ENCODE measurements around the gene VSX1. TPM values are rescaled to one million over a fixed set of nuclear protein-coding genes. Genes with fewer than 3 reads are reported as not detected.

VSX1 gene
- polyA plus RNA-seq, 1 donor (not counting 4 experiments of a cell fraction or from before 2014, with no cell fraction given) = not detected

GRCh38 chr20:25033265-25033923, 48.5 kb downstream of the VSX1 start:
- Histone ChIP-seq H2AFZ (ENCODE audit: control insufficient read depth, low read length) (no peak overlapping the region), H4K20me1 (ENCODE audit: control insufficient read depth, extremely low read depth, insufficient read depth, low read length) (no peaks in the 10 kb centered on the region), H3K27ac (ENCODE audit: control insufficient read depth, insufficient read depth, low read length) (no peak overlapping the region), H3K36me3 (ENCODE audit: control insufficient read depth in 2 of 2, extremely low read depth in 1 of 2, insufficient read depth in 2 of 2, low read length in 2 of 2) (no peaks in the 10 kb centered on the region), H3K4me1 (ENCODE audit: control insufficient read depth, extremely low read depth, insufficient read depth, low read length) (peaks cover 6% of the 10 kb centered on the region), H3K4me2 (ENCODE audit: control insufficient read depth, extremely low read depth, insufficient read depth, low read depth, low read length) (no peak overlapping the region), H3K9ac (ENCODE audit: control insufficient read depth, extremely low read depth, insufficient read depth, low read length) (no peak overlapping the region), H3K9me3 (ENCODE audit: control insufficient read depth, low read depth, low read length) (no peaks in the 10 kb centered on the region), H3K9me1 (ENCODE audit: control insufficient read depth, extremely low read depth, insufficient read depth, low read length) (no peaks in the 10 kb centered on the region), H3K79me2 (ENCODE audit: control insufficient read depth, insufficient read depth, low read length) (no peaks in the 10 kb centered on the region), H3K4me3 (ENCODE audit: control insufficient read depth in 2 of 3, extremely low read depth in 1 of 3, insufficient read depth in 2 of 3, low read depth in 1 of 3, low read length in 3 of 3) (no peak overlapping the region), H3K27me3 (ENCODE audit: control insufficient read depth, extremely low read depth, insufficient read depth, low read length) (peaks cover 8% of the 10 kb centered on the region)
- DNase-seq (ENCODE audit: low read depth, low spot score) (no peak), FAIRE-seq (peak; percentile 61)
- TF ChIP-seq EZH2 (IDR thresholded peaks at IDR 0.05; ENCODE audit: low read length) (no peak), CTCF (optimal IDR thresholded peaks at IDR 0.05 in 1 of 3, IDR thresholded peaks at IDR 0.05 in 1 of 3, conservative IDR thresholded peaks at IDR 0.05 in 1 of 3; ENCODE audit: extremely low read depth in 1 of 3, insufficient read depth in 2 of 3, low read length in 3 of 3) (no peak)
- dilution Hi-C loops (cut with MboI; ENCODE audit: extremely low pct_ligation_motif_present, low sequenced_read_pairs) = no loop called here

- Histone ChIP-seq H3K36me3 (ENCODE audit: control insufficient read depth in 2 of 2, extremely low read depth in 1 of 2, insufficient read depth in 2 of 2, low read length in 2 of 2) (no peaks in the 10 kb centered on the region), H3K9me3 (ENCODE audit: control insufficient read depth, low read depth, low read length) (no peaks in the 10 kb centered on the region), H3K79me2 (ENCODE audit: control insufficient read depth, insufficient read depth, low read length) (no peaks in the 10 kb centered on the region), H3K4me2 (ENCODE audit: control insufficient read depth, extremely low read depth, insufficient read depth, low read depth, low read length) (peak overlapping the region; percentile 23), H2AFZ (ENCODE audit: control insufficient read depth, low read length) (no peak overlapping the region), H3K4me1 (ENCODE audit: control insufficient read depth, extremely low read depth, insufficient read depth, low read length) (peaks cover 6% of the 10 kb centered on the region), H3K4me3 (ENCODE audit: control insufficient read depth in 2 of 3, extremely low read depth in 1 of 3, insufficient read depth in 2 of 3, low read depth in 1 of 3, low read length in 3 of 3) (no peak overlapping the region), H4K20me1 (ENCODE audit: control insufficient read depth, extremely low read depth, insufficient read depth, low read length) (no peaks in the 10 kb centered on the region), H3K27me3 (ENCODE audit: control insufficient read depth, extremely low read depth, insufficient read depth, low read length) (peaks cover 8% of the 10 kb centered on the region), H3K9ac (ENCODE audit: control insufficient read depth, extremely low read depth, insufficient read depth, low read length) (no peak overlapping the region), H3K9me1 (ENCODE audit: control insufficient read depth, extremely low read depth, insufficient read depth, low read length) (no peaks in the 10 kb centered on the region), H3K27ac (ENCODE audit: control insufficient read depth, insufficient read depth, low read length) (no peak overlapping the region)
- FAIRE-seq (no peak), DNase-seq (ENCODE audit: low read depth, low spot score) (no peak)
- dilution Hi-C loops (cut with MboI; ENCODE audit: extremely low pct_ligation_motif_present, low sequenced_read_pairs) = no loop called here
- TF ChIP-seq CTCF (optimal IDR thresholded peaks at IDR 0.05 in 1 of 3, IDR thresholded peaks at IDR 0.05 in 1 of 3, conservative IDR thresholded peaks at IDR 0.05 in 1 of 3; ENCODE audit: extremely low read depth in 1 of 3, insufficient read depth in 2 of 3, low read length in 3 of 3) = no peak
- no peak for TF ChIP-seq EZH2 (IDR thresholded peaks at IDR 0.05; ENCODE audit: low read length)
Observed at GRCh38 chr20:25032478-25033264, 49.3 kb downstream of the VSX1 start.
